NCI-H510A treated with DMSO at 0.1 percent for 48 hours (cell line): Measurements from ENCODE around the gene GIPR.
"Not testable (repeated sequence)": the region's sequence is repeated elsewhere in the genome, so short reads cannot be mapped to it uniquely, and the experiment has no call there.

ENCODE experiments used
- DNase-seq: peaks from one replicate; lab custom pipeline; 2025; lab: John Stamatoyannopoulos, UW

GIPR gene

GRCh38 chr19:45691516-45692186 lies 23.6 kb downstream of the GIPR start, which contains the start of gene SNRPD2:
Gene SNRPD2, minus strand, starts transcription at chr19:45691953. Its CDS starts 65 bp downstream, at chr19:45691888.
- DNase-seq, result peak; percentile 98

GRCh38 chr19:45692187-45693105 lies 24.4 kb downstream of the GIPR start, which contains the start of gene QPCTL:
Gene QPCTL, plus strand, starts transcription at chr19:45692666. Its CDS starts 38 bp downstream, at chr19:45692704.
- peak; percentile 100 for DNase-seq

GRCh38 chr19:45693106-45693788 lies 25.2 kb downstream of the GIPR start:
- DNase-seq, result peak; percentile 84

- no peak for DNase-seq
Measured at GRCh38 chr19:45701676-45702075, 33.7 kb downstream of the GIPR start.

- no peak for DNase-seq
Measured at GRCh38 chr19:45705115-45705514, 37.1 kb downstream of the GIPR start.

- DNase-seq, result no peak
Measured at GRCh38 chr19:45705710-45706415, 37.8 kb downstream of the GIPR start.

- DNase-seq, result no peak
Measured at GRCh38 chr19:45710356-45711130, 42.5 kb downstream of the GIPR start.

GRCh38 chr19:45711851-45712698 lies 44.1 kb downstream of the GIPR start:
- DNase-seq, result no peak

GRCh38 chr19:45712699-45713067 lies 44.7 kb downstream of the GIPR start:
- DNase-seq, result no peak

GRCh38 chr19:45713141-45713540 lies 45.1 kb downstream of the GIPR start:
- no peak for DNase-seq

- no peak for DNase-seq
Measured at GRCh38 chr19:45715139-45715538, 47.1 kb downstream of the GIPR start.

- DNase-seq, result peak; percentile 51
Measured at GRCh38 chr19:45716359-45717130, 48.5 kb downstream of the GIPR start.

- DNase-seq, result peak; percentile 99
Measured at GRCh38 chr19:45717131-45717982, 49.3 kb downstream of the GIPR start.

- no peak for DNase-seq
Measured at GRCh38 chr19:45717983-45718650, 50.1 kb downstream of the GIPR start.

GRCh38 chr19:45720065-45720464 lies 52.0 kb downstream of the GIPR start:
- not testable (repeated sequence) for DNase-seq

GRCh38 chr19:45728683-45729082 lies 60.7 kb downstream of the GIPR start:
- not testable (repeated sequence) for DNase-seq

- no peak for DNase-seq
Measured at GRCh38 chr19:45729800-45730290, 61.8 kb downstream of the GIPR start.
